GM23248 (cell line): ENCODE data around the gene ACTA2. TPM values are rescaled to one million over a fixed set of nuclear protein-coding genes. Genes with fewer than 3 reads are reported as not detected.

Source experiments
- DNase-seq: peaks from one replicate; pipeline ENCODE4 v3.0.0-alpha.2; 2015
- H2AFZ ChIP-seq: fragments of 200-600 bp; sonication (generic); 2 replicates; pipeline ENCODE4 v1.6.1; 2016; ENCODE audit warnings: antibody characterized with exemption
- H3F3A ChIP-seq: fragments of 200-600 bp; sonication (generic); 2 replicates; pipeline ENCODE4 v1.6.1; 2016; ENCODE audit warnings: mild to moderate bottlenecking, antibody characterized with exemption, mixed run types; ENCODE audit not compliant: insufficient read depth
- H3K27ac ChIP-seq: fragments of 200-600 bp; sonication (generic); 2 replicates; pipeline ENCODE4 v1.5.1; 2016; ENCODE audit warnings: mild to moderate bottlenecking
- H3K27me3 ChIP-seq: fragments of 200-600 bp; sonication (generic); replicated peaks from 2 replicates; pipeline ENCODE4 v1.6.1; 2016; ENCODE audit warnings: mild to moderate bottlenecking; ENCODE audit not compliant: insufficient read depth
- H3K36me3 ChIP-seq: fragments of 200-600 bp; sonication (generic); 2 replicates; pipeline ENCODE4 v1.6.1; 2016; ENCODE audit warnings: low read depth, mild to moderate bottlenecking
- H3K4me1 ChIP-seq: fragments of 200-600 bp; sonication (generic); 2 replicates; pipeline ENCODE4 v1.6.1; 2016; ENCODE audit warnings: mild to moderate bottlenecking; ENCODE audit not compliant: insufficient read depth
- H3K4me2 ChIP-seq: fragments of 200-600 bp; sonication (generic); one replicate; pipeline ENCODE4 v1.6.1; 2016; ENCODE audit warnings: mild to moderate bottlenecking; ENCODE audit not compliant: unreplicated experiment
- H3K4me3 ChIP-seq: fragments of 200-600 bp; sonication (generic); 2 replicates; pipeline ENCODE4 v1.5.1; 2016; ENCODE audit warnings: mild to moderate bottlenecking
- H3K79me2 ChIP-seq: fragments of 200-600 bp; sonication (generic); 2 replicates; pipeline ENCODE4 v1.6.1; 2016; ENCODE audit warnings: mild to moderate bottlenecking; ENCODE audit not compliant: insufficient read depth
- H3K9ac ChIP-seq: fragments of 200-600 bp; sonication (generic); 2 replicates; pipeline ENCODE4 v1.6.1; 2016; ENCODE audit warnings: mild to moderate bottlenecking
- H3K9me2 ChIP-seq: fragments of 200-600 bp; sonication (generic); 2 replicates; pipeline ENCODE4 v1.6.1; 2016; ENCODE audit warnings: mixed run types, mild to moderate bottlenecking, moderate library complexity; ENCODE audit not compliant: insufficient read depth
- H3K9me3 ChIP-seq: fragments of 200-600 bp; sonication (generic); one replicate; pipeline ENCODE4 v1.6.1; 2017; ENCODE audit warnings: low read depth
- H4K20me1 ChIP-seq: fragments of 200-600 bp; sonication (generic); 2 replicates; pipeline ENCODE4 v1.6.0; 2016; ENCODE audit not compliant: insufficient read depth
- EZH2 ChIP-seq: fragments of 200-600 bp; sonication (generic); IDR thresholded peaks from 2 replicates; pipeline ENCODE4 v1.6.1; 2018; ENCODE audit warnings: antibody characterized with exemption, mild to moderate bottlenecking; ENCODE audit not compliant: insufficient read depth, poor library complexity, severe bottlenecking
- EZH2phosphoT487 ChIP-seq: fragments of 200-600 bp; sonication (generic); IDR thresholded peaks from 2 replicates; pipeline ENCODE4 v1.6.1; 2018; ENCODE audit warnings: antibody characterized with exemption, moderate library complexity, mild to moderate bottlenecking, low read depth; ENCODE audit not compliant: insufficient read depth
- WGBS, 2 experiments: methylation state at CpG; one replicate each; pipeline ENCODE4 v1.1.6; 2015 to 2017; ENCODE audit warnings: low lambda C conversion rate in 2 of 2, low coverage in 1 of 2; ENCODE audit errors: missing lambda C conversion rate in 2 of 2; 5-methylcytosine and 5-hydroxymethylcytosine counted together
- in situ Hi-C: fragments of 300-500 bp; cut with MboI; formaldehyde crosslinking; loops from 2 replicates; pipeline ENCODE4 v1.15.0; 2020
- polyA plus RNA-seq: library from polyadenylated mRNA; unstranded; fragments of >200 nt; fragmentation: Nextera tagmentation; extraction: Ambion mirVana; gene quantifications from 2 replicates; pipeline ENCODE4 v1.2.1, GENCODE V29; 2016
- total RNA-seq: library from RNA; depleted of rRNA; stranded (reverse); fragments of >200 nt; shearing (Covaris generic); gene quantifications from 2 replicates; pipeline ENCODE4 v1.2.3, GENCODE V29; 2014

Gene ACTA2
- total and polyA plus RNA-seq, 2 experiments from 2014 or later = 161 to 249 TPM

- Histone ChIP-seq H3K36me3 (0 out of 2 replicates have a peak, but pooled peaks cover 2% of the 10 kb centered on the region), H3K4me3 (peak overlapping the region; percentile 54), H3K27ac (peak overlapping the region; percentile 66), H4K20me1 (no peaks in the 10 kb centered on the region), H3K79me2 (peaks cover 30% of the 10 kb centered on the region), H3K27me3 (no peaks in the 10 kb centered on the region), H3K9ac (peak overlapping the region; percentile 45), H3F3A (peaks cover 50% of the 10 kb centered on the region), H2AFZ (peak overlapping the region; percentile 3; the same call in 1 of the 2 replicates), H3K4me2 (peak overlapping the region; percentile 72), H3K9me2 (no peaks in the 10 kb centered on the region), H3K9me3 (no peaks in the 10 kb centered on the region), H3K4me1 (peaks cover 47% of the 10 kb centered on the region)
- in situ Hi-C loops = loop anchor here (25.0 kb wide), 1 partner anchor 263 kb away; no protein-coding TSS in a partner anchor
- TF ChIP-seq EZH2phosphoT487 = no peak
- no peak for TF ChIP-seq EZH2
- WGBS, 2 experiments = 53 to 64% methylated on average over 3 of the region's 3 CpGs
- peak; percentile 27 for DNase-seq
These were observed 2.4 kb downstream of the ACTA2 start for GRCh38 chr10:88949912-88950837.

GRCh38 chr10:88949051-88949450 lies 3.5 kb downstream of the ACTA2 start:
- peaks cover 47% of the 10 kb centered on the region for H3F3A ChIP-seq
- H2AFZ ChIP-seq = no peak overlapping the region
- no peaks in the 10 kb centered on the region for H3K9me3 ChIP-seq
- in situ Hi-C loops = loop anchor here (25.0 kb wide), 1 partner anchor 262 kb away; no protein-coding TSS in a partner anchor
- H3K9me2 ChIP-seq = no peaks in the 10 kb centered on the region
- 0 out of 2 replicates have a peak overlapping the region, but pooled peaks have one; percentile 3 for H3K9ac ChIP-seq
- no peaks in the 10 kb centered on the region for H3K27me3 ChIP-seq
- no peak overlapping the region for H3K4me2 ChIP-seq
- H3K79me2 ChIP-seq = peaks cover 30% of the 10 kb centered on the region
- no peaks in the 10 kb centered on the region for H4K20me1 ChIP-seq
- 100% methylated on average over 2 of the region's 2 CpGs for WGBS, 2 experiments
- H3K4me3 ChIP-seq = no peak overlapping the region
- H3K27ac ChIP-seq = no peak overlapping the region
- H3K36me3 ChIP-seq = 0 out of 2 replicates have a peak, but pooled peaks cover 8% of the 10 kb centered on the region
- TF ChIP-seq EZH2 (no peak), EZH2phosphoT487 (no peak)
- DNase-seq = no peak
- peaks cover 47% of the 10 kb centered on the region for H3K4me1 ChIP-seq

GRCh38 chr10:88946965-88947590 lies 5.5 kb downstream of the ACTA2 start:
- Histone ChIP-seq H3K27me3 (no peaks in the 10 kb centered on the region), H3K9ac (no peak overlapping the region), H3K27ac (no peak overlapping the region), H3F3A (peaks cover 34% of the 10 kb centered on the region), H3K79me2 (peaks cover 30% of the 10 kb centered on the region), H3K9me3 (no peaks in the 10 kb centered on the region), H3K36me3 (peaks cover 19% of the 10 kb centered on the region; the same call in 1 of the 2 replicates), H3K4me2 (no peak overlapping the region), H2AFZ (no peak overlapping the region), H3K4me1 (peaks cover 34% of the 10 kb centered on the region), H3K9me2 (no peaks in the 10 kb centered on the region), H4K20me1 (no peaks in the 10 kb centered on the region), H3K4me3 (no peak overlapping the region)
- no peak for TF ChIP-seq EZH2
- no peak for TF ChIP-seq EZH2phosphoT487
- WGBS, 2 experiments = 81 to 83% methylated on average over 5 to 6 of the region's 6 CpGs
- in situ Hi-C loops = loop anchor here (25.0 kb wide), 1 partner anchor 260 kb away; no protein-coding TSS in a partner anchor
- no peak for DNase-seq

- H3K4me1 ChIP-seq = peaks cover 29% of the 10 kb centered on the region
- H3K27ac ChIP-seq = no peak overlapping the region
- no peak for DNase-seq
- 100% methylated on average over 1 of the region's 1 CpG for WGBS, 2 experiments
- H3F3A ChIP-seq = peaks cover 29% of the 10 kb centered on the region
- H3K4me2 ChIP-seq = no peak overlapping the region
- no peak overlapping the region for H2AFZ ChIP-seq
- no peaks in the 10 kb centered on the region for H3K9me2 ChIP-seq
- in situ Hi-C loops = loop anchor here (25.0 kb wide), 1 partner anchor 259 kb away; no protein-coding TSS in a partner anchor
- no peaks in the 10 kb centered on the region for H3K9me3 ChIP-seq
- TF ChIP-seq EZH2 = no peak
- no peak for TF ChIP-seq EZH2phosphoT487
- no peak overlapping the region for H3K9ac ChIP-seq
- peaks cover 30% of the 10 kb centered on the region for H3K79me2 ChIP-seq
- H4K20me1 ChIP-seq = no peaks in the 10 kb centered on the region
- peaks cover 19% of the 10 kb centered on the region; the same call in 1 of the 2 replicates for H3K36me3 ChIP-seq
- H3K4me3 ChIP-seq = no peak overlapping the region
- no peaks in the 10 kb centered on the region for H3K27me3 ChIP-seq
These were observed 6.4 kb downstream of the ACTA2 start for GRCh38 chr10:88946200-88946599.
